ENCODE data around the gene MICAL1.

- TF ChIP-seq CTCF (IDR thresholded peaks at IDR 0.05) (no peak), POLR2AphosphoS5 (IDR thresholded peaks at IDR 0.05) (no peak), POLR2A (IDR thresholded peaks at IDR 0.05) (no peak)
Measured at GRCh38 chr6:109446072-109446471, 9.5 kb downstream of the MICAL1 start.
